GM18870 (cell line): ENCODE measurements around the gene C16orf78.

Experiments used
- ATAC-seq: cut with Tn5 transposase; IDR thresholded peaks from one replicate; pipeline ENCODE4 v1.9.1; 2021; ENCODE audit warnings: moderate library complexity; ENCODE audit not compliant: unreplicated experiment

C16orf78 gene

DNA sequence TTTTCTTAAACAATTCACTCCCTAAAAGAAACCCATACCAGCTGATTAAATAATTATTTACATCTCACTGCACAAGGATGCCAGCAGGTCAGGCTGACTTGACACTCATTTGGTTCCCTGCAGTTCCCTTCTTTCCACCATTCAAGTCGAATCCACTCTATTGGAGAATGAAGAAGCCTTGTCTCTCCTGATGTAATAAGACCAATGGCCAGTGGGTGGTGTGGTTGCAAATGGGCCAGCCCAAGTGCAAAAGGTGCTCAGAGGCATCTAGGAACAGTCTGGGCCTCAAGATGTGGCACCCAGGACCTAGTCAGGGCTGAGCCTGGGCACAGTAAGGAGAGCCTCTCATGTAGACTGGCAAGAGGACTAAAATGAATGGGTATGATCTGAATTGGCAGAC lies 9.3 kb downstream of the C16orf78 start:
- ATAC-seq = no peak

- ATAC-seq = no peak
These were observed 21.4 kb downstream of the C16orf78 start for GRCh38 chr16:49395021-49395420.

DNA sequence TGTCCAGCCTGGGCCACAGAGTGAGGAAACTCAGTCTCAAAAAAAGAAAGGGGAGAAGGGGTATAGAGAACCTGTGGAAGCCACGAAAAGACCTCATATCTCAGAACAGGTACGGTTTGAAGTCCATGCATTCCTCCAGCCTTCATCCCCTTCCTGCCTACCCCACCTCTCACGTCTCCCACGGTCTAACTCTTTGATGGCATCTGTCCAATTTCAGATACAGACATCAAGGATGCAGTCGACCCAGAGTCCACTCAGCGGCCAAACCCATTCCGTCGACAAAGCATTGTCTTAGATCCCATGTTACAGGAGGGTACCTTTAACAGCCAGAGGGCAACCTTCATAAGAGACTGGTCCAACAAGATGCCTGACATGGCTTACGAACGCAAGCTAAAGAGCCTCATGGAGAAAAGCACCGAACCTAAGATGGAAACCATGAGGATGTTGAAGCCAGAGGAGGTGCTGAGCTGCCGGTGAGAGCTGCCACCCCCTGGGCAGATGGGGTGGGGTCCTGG lies 22.7 kb downstream of the C16orf78 start:
- no peak for ATAC-seq

- no peak for ATAC-seq
These were observed 25.2 kb downstream of the C16orf78 start for GRCh38 chr16:49398761-49399160.

- peak; percentile 99 for ATAC-seq
These were observed 26.2 kb downstream of the C16orf78 start for GRCh38 chr16:49399594-49400364.

- no peak for ATAC-seq
These were observed 27.0 kb downstream of the C16orf78 start for GRCh38 chr16:49400611-49401010.

GRCh38 chr16:49405123-49405522 lies 31.5 kb downstream of the C16orf78 start:
- no peak for ATAC-seq

GRCh38 chr16:49405530-49405929 lies 31.9 kb downstream of the C16orf78 start:
- ATAC-seq = no peak

GRCh38 chr16:49407873-49408550 lies 34.4 kb downstream of the C16orf78 start:
- peak; percentile 94 for ATAC-seq

GRCh38 chr16:49409121-49409520 lies 35.5 kb downstream of the C16orf78 start:
- no peak for ATAC-seq

- ATAC-seq = no peak
These were observed 36.6 kb downstream of the C16orf78 start for GRCh38 chr16:49410226-49410625.

- no peak for ATAC-seq
These were observed 37.7 kb downstream of the C16orf78 start for GRCh38 chr16:49411121-49411970.

DNA sequence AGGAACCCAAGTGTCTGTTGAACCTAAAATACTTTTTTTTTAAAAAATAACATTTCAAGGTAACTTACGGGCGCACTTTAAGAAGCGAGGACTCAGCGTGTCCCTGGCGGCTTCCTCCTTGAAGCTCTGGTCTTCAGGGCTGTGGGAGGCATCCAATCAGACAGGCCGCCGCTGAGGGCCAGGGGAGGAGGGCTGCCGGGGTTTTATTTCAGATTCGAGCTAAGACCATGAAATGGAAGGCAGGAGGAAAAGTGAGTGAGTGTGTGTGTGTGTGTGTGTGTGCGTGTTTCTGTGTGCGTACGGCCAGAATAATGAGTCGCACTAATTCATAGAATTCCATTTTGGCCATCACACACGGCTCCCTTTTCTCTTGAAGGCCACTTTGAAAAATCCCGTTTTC lies 41.1 kb downstream of the C16orf78 start:
- ATAC-seq = no peak

DNA sequence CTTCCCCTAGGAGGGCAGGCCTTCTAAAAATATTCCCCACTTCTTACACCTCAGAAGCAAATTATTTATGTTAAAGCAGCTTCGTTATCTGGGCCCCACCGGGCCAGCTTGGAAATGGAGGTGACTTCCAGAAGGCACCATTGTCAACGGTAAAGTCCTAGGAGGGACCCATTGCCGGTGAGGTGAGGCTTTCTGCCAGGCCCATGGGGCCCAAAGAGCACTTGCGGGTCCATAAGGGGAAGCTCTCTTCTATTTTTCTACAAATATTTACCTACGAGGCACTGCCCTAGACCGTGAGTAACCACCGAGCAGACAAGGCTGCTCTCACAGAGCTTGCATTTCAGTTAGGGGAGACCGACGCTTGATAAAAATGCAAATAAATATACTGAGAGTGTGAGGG lies 41.5 kb downstream of the C16orf78 start:
- no peak for ATAC-seq

DNA sequence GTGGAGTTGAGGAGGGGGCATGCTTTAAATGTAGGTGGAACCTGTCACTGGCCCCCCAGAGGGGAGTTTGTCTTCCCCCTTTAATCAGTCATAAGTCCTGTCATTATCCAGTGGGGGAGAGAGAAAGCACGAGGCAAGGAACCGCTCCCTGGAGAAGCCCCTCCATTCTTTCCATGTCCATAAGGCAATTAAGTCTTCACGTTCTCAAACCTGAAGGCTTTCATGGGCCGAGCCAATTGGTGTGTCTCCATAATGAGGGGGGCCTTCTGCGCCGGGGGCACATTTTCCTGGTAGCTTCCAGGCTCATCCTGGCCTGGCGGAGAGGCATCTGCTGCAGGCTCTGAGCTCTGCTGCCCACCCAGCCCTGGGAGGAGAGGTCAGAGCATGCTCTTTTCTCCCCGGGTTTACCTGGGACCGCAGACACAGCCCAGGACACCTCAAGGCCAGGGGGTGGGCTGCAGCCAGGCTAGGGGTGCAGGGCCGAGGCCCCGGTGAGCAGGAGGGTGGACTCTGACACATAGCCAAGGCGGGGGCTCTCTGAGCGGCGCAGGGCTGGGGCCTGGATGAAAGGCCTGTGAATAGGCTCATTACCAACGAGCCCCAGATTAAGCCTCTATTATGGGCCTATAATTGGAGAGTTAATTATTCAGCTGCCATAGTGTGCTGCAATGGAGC lies 42.5 kb downstream of the C16orf78 start:
- ATAC-seq = no peak

DNA sequence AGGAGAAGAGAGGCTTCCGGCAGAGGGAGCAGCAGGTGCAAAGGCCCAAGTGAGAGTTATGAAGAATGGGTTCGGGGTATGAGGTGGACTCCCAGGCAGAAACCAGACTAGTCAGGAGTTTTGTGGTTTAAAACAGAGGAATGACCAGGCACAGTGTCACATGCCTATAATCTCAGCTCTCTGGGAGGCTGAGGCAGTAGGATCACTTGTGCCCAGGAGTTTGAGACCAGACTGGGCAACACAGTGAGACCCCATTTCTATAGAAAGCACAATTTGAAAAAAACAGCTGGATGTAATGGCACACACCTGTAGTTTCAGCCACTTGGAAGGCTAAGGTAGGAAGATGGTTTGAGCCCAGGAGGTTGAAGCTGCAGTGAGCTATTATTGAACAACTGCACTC lies 43.8 kb downstream of the C16orf78 start:
- ATAC-seq = no peak

DNA sequence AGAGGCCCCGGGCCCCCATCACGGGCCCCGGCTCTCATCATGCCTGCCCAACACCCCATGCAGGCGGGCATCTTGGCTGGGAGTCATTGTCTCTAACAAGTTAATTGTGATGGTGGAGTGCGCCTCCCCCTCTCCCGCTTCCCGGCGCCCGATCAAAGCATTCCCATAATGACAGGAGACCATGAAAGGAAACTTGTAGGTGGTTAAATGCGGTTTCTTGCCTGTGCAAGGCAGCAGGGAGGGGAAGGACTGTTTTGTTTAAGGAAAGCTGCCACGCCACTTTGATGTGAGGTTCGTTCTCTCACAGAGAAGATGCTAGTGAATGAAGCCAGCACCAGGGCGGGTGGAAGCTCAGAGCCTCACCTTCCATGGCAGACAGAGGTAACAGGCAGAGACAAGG lies 45.4 kb downstream of the C16orf78 start:
- no peak for ATAC-seq

- no peak for ATAC-seq
These were observed 46.3 kb downstream of the C16orf78 start for GRCh38 chr16:49419862-49420261.

GRCh38 chr16:49422896-49423295 lies 49.3 kb downstream of the C16orf78 start:
- no peak for ATAC-seq

- ATAC-seq = no peak
These were observed 51.4 kb downstream of the C16orf78 start for GRCh38 chr16:49424961-49425360.

DNA sequence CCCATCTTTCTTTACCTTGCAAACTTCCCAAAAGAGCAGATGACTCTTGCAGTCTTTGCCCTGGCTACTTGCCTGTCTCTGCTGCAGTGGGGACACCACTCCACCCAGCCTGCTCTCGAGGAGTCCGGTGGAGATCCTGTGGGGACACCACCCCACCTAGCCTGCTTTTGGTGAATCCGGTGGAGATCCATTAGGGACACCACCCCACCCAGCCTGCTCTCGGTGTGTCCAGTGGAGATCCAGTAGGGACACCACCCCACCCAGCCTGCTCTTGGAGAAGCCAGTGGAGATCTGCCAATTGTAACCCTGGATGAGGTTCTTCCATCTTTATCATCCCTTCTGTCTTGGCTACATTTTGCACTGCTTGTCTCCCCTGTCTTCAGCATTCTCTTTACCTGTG lies 54.2 kb downstream of the C16orf78 start:
- ATAC-seq = no peak
